Heart left ventricle (tissue), 11 donors: ENCODE data around the gene FFAR4. TPM values are rescaled to one million over a fixed set of nuclear protein-coding genes. Genes with fewer than 3 reads are reported as not detected.

Experiments used
- polyA plus RNA-seq, 2 donors: library from polyadenylated mRNA; stranded (reverse); fragments of 200-250 nt; gene quantifications; one replicate each; pipeline ENCODE4 v1.2.3, GENCODE V29; 2013
- total RNA-seq, 9 donors: library from RNA; depleted of rRNA in 2 of 9; stranded (reverse); fragments of >200 nt in 2 of 9; fragmentation: NEBNext Ultra II Directional in 3 of 9; extraction: Animal tissue kit (Norgen Biotek cat#: 25700) in 3 of 9; gene quantifications; one replicate each; pipeline versions ENCODE4 v1.1.0 to v1.2.4, GENCODE V29; 2016 to 2023
- donor health status: ischemic (EF 13 %, LVEDD 7.1; RV severe dilation, severe dysfunction).
- donor health status: healthy with polysubstance abuse.
- donor health status: DM: no; HTN: yes; CAD: no.
- donor health status: DM: no; HTN: no; CAD: no.
- donor health status: ischemic (EF 25% LVEDD 5.7; RV mildly dilated, moderate dysfunction).
- donor health status: healthy.
- donor health status: DM: yes; HTN: yes; CAD: no.
- donor health status: PGD.
- donor health status: nonischemic (EF 23%, LVEDD 6.1; RV moderate dilation, normal function).

Gene FFAR4
- total and polyA plus RNA-seq, 11 donors, result 0.06 to 1.7 (median 0.11) TPM; not detected in 4

Other genes with a start within 250 kb of the FFAR4 start
- 10 to 100 TPM; 16.0 to 64.5 (median 37.2) TPM for gene MYOF, start 84.3 kb upstream of the FFAR4 start, total RNA-seq
- gene MYOF, start 84.3 kb upstream of the FFAR4 start, polyA plus RNA-seq, result 10 to 100 TPM; 13.2 to 14.7 TPM
- gene CEP55, start 70.1 kb upstream of the FFAR4 start, total RNA-seq, result 1 to 10 TPM in 2 of 9 donors, under 1 TPM in 3, not detected in 4; 0.25 to 7.3 (median 0.79) TPM
- gene CEP55, start 70.1 kb upstream of the FFAR4 start, polyA plus RNA-seq, result under 1 TPM in 1 of 2 donors, not detected in 1; 0.19 TPM
- gene RBP4, start 34.6 kb downstream of the FFAR4 start, total RNA-seq, result 10 to 100 TPM in 2 of 9 donors, 1 to 10 TPM in 3, under 1 TPM in 3, not detected in 1; 0.35 to 63.4 (median 1.5) TPM
- gene RBP4, start 34.6 kb downstream of the FFAR4 start, polyA plus RNA-seq, result 10 to 100 TPM in 1 of 2 donors, 1 to 10 TPM in 1; 5.5 to 19.5 TPM
- gene PDE6C, start 45.9 kb downstream of the FFAR4 start, total RNA-seq, result not detected
- not detected for gene PDE6C, start 45.9 kb downstream of the FFAR4 start, polyA plus RNA-seq
- 10 to 100 TPM in 6 of 9 donors, 1 to 10 TPM in 3; 5.0 to 20.4 (median 12.2) TPM for gene FRA10AC1, start 135.9 kb downstream of the FFAR4 start, total RNA-seq
- gene FRA10AC1, start 135.9 kb downstream of the FFAR4 start, polyA plus RNA-seq, result 10 to 100 TPM in 1 of 2 donors, 1 to 10 TPM in 1; 8.4 to 16.5 TPM
- gene LGI1, start 191.3 kb downstream of the FFAR4 start, total RNA-seq, result under 1 TPM in 2 of 9 donors, not detected in 7; 0.52 to 0.57 TPM
- under 1 TPM in 1 of 2 donors, not detected in 1; 0.30 TPM for gene LGI1, start 191.3 kb downstream of the FFAR4 start, polyA plus RNA-seq